Measurements from ENCODE around the gene NIFK.
"Not testable (repeated sequence)": the region's sequence is repeated elsewhere in the genome, so short reads cannot be mapped to it uniquely, and the experiment has no call there.

The NIFK gene

GRCh38 chr2:121736462-121737336, at the start of gene NIFK:
Gene NIFK (minus strand): TSS chr2:121736875. CDS start chr2:121736850, 25 bp downstream.
- DNase-seq, result peak; percentile 99

GRCh38 chr2:121783180-121783579, 46.5 kb upstream of the NIFK start:
- DNase-seq, result no peak

- DNase-seq, result no peak
Measured at GRCh38 chr2:121778741-121779487, 42.2 kb upstream of the NIFK start.

- peak; percentile 49 for DNase-seq
Measured at GRCh38 chr2:121777699-121778058, 41.0 kb upstream of the NIFK start.

GRCh38 chr2:121776885-121777698, 40.4 kb upstream of the NIFK start:
- DNase-seq, result no peak

GRCh38 chr2:121776361-121776760, 39.7 kb upstream of the NIFK start:
- DNase-seq, result no peak

- DNase-seq, result no peak
Measured at GRCh38 chr2:121774235-121774634, 37.6 kb upstream of the NIFK start.

GRCh38 chr2:121771976-121772742, 35.5 kb upstream of the NIFK start:
- DNase-seq, result peak; percentile 73

- DNase-seq, result no peak
Measured at GRCh38 chr2:121768143-121768755, 31.6 kb upstream of the NIFK start.

- no peak for DNase-seq
Measured at GRCh38 chr2:121766624-121767023, 29.9 kb upstream of the NIFK start.

GRCh38 chr2:121764681-121765228, 28.1 kb upstream of the NIFK start:
- DNase-seq, result no peak

- DNase-seq, result peak; percentile 98
Measured at GRCh38 chr2:121755237-121756111, 18.8 kb upstream of the NIFK start, which contains the start of gene TSN. Gene TSN (plus strand): TSS chr2:121755651. CDS start chr2:121755780, 129 bp downstream.

- DNase-seq, result no peak
Measured at GRCh38 chr2:121754851-121755236, 18.2 kb upstream of the NIFK start.

GRCh38 chr2:121748202-121748601, 11.5 kb upstream of the NIFK start:
- peak; percentile 29 for DNase-seq

GRCh38 chr2:121746071-121746578, 9.4 kb upstream of the NIFK start:
- no peak for DNase-seq

GRCh38 chr2:121741450-121741849, 4.8 kb upstream of the NIFK start:
- no peak for DNase-seq

GRCh38 chr2:121740973-121741372, 4.3 kb upstream of the NIFK start:
- DNase-seq, result no peak

GRCh38 chr2:121736140-121736461, 574 bp downstream of the NIFK start:
- no peak for DNase-seq

GRCh38 chr2:121735518-121736074, 1.1 kb downstream of the NIFK start:
- no peak for DNase-seq

- not testable (repeated sequence) for DNase-seq
Measured at GRCh38 chr2:121734544-121734943, 2.1 kb downstream of the NIFK start.

Measured in eye (tissue), 1 donor.